Activated naive CD8-positive, alpha-beta T cell (primary cell): ENCODE results near the gene CFAP97D2.
"Not testable (repeated sequence)": the region's sequence is repeated elsewhere in the genome, so short reads cannot be mapped to it uniquely, and the experiment has no call there.

Source experiments
- H3K27ac Mint-ChIP-seq: one replicate; pipeline ENCODE4 v1.8.0; 2021; ENCODE audit warnings: mixed read lengths
- H3K27me3 Mint-ChIP-seq: one replicate; pipeline ENCODE4 v1.8.0; 2021; ENCODE audit warnings: mixed read lengths
- H3K36me3 Mint-ChIP-seq: one replicate; pipeline ENCODE4 v1.8.0; 2021; ENCODE audit warnings: mixed read lengths
- H3K4me1 Mint-ChIP-seq: one replicate; pipeline ENCODE4 v1.8.0; 2021; ENCODE audit warnings: low read depth, mixed read lengths
- H3K4me3 Mint-ChIP-seq: one replicate; pipeline ENCODE4 v1.8.0; 2021; ENCODE audit warnings: mild to moderate bottlenecking, mixed read lengths
- H3K9me3 Mint-ChIP-seq: one replicate; pipeline ENCODE4 v1.8.0; 2021; ENCODE audit warnings: low read depth, mixed read lengths

CFAP97D2 gene

DNA sequence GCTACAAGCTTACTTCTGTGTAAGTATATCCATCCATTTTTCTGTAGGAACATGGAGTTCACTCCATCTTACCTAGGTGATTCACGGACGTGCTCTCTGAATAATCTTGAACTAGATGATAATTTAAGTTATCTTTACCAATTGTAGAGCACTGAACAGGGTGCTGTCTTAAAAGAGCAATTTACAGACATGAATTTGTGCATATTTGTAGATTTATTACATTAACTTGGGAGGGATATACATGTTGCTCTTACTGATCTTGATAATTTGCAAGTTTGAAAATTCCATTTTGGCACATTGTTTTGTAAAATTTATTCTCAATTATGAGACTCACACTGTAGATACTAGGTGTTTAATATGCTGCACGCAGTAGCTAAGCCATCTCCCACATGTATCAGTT lies 64.9 kb downstream of the CFAP97D2 start:
- H3K36me3 Mint-ChIP-seq = peaks cover 17% of the 10 kb centered on the region

DNA sequence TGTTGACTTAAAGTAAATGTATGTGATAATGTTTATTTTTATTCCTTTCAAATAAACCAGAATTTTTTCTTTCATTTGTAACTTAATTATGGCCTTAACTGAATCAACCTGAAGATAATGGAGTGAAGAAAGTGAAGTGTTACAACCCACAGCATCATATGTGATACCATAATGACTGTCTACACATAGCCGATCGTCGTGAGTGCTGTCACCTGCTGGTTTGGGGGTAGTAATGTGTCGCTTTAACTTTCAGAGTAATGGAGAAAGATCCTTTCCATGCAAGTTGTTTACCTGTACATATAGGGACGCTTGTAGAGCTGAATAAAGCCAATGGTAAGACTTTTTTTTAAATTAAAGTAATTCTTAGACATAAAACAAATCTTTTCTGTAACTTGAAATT lies 65.6 kb downstream of the CFAP97D2 start:
- Mint-ChIP-seq H3K4me1 (peaks cover 10% of the 10 kb centered on the region), H3K27ac (no peak overlapping the region), H3K36me3 (peaks cover 15% of the 10 kb centered on the region)

More for the DNA sequence above, 64.9 kb downstream of the CFAP97D2 start:
- H3K4me3 Mint-ChIP-seq = no peak overlapping the region
- H3K4me1 Mint-ChIP-seq = peaks cover 11% of the 10 kb centered on the region
- no peaks in the 10 kb centered on the region for H3K9me3 Mint-ChIP-seq
- H3K27me3 Mint-ChIP-seq = no peaks in the 10 kb centered on the region
- H3K27ac Mint-ChIP-seq = no peak overlapping the region

DNA sequence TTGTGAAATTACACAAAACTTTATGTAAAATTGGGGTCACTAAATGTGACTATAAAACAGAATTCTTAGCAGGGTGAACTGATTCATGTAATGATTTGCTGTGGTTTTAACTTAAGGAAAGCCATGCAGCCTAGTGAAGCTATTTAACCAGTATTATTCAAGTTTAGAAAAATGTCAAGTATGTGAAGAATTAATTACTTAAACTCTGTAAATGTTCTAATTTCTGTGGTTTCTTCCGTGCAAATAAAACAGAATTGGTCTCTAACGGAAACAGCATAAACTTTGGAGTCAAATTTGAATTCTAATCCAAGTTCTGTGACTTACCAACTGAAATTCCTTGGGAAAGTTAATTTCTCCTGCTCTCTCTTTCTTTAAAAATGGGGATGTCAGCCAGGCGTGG lies 69.0 kb downstream of the CFAP97D2 start:
- H3K27me3 Mint-ChIP-seq = no peaks in the 10 kb centered on the region
- H3K4me3 Mint-ChIP-seq = no peak overlapping the region
- H3K9me3 Mint-ChIP-seq = no peaks in the 10 kb centered on the region
- peaks cover 4% of the 10 kb centered on the region for H3K4me1 Mint-ChIP-seq
- H3K36me3 Mint-ChIP-seq = peaks cover 12% of the 10 kb centered on the region
- no peak overlapping the region for H3K27ac Mint-ChIP-seq

More for the DNA sequence above, 65.6 kb downstream of the CFAP97D2 start:
- Mint-ChIP-seq H3K4me3 (no peak overlapping the region), H3K27me3 (no peaks in the 10 kb centered on the region), H3K9me3 (no peaks in the 10 kb centered on the region)

DNA sequence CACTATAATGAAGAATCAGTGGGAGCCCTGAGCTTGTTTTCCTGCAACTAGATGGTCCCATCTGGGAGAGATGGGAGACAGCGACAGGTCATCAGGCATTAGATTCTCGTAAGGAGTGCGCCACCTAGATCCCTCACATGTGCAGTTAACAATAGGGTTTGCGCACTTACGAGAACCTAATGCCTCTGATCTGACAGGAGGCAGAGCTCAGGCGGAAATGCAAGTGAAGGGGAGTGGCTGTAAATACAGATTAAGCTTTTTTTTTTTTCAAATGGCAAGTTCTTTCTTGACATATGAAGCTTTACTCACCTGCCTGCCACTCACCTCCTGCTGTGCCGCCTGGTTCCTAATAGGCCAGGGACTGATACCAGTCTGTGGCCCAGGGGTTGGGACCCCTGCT lies 70.0 kb downstream of the CFAP97D2 start:
- no peaks in the 10 kb centered on the region for H3K27me3 Mint-ChIP-seq
- peaks cover 2% of the 10 kb centered on the region for H3K4me1 Mint-ChIP-seq
- no peak overlapping the region for H3K27ac Mint-ChIP-seq
- H3K36me3 Mint-ChIP-seq = peaks cover 9% of the 10 kb centered on the region
- H3K4me3 Mint-ChIP-seq = no peak overlapping the region
- H3K9me3 Mint-ChIP-seq = no peaks in the 10 kb centered on the region

DNA sequence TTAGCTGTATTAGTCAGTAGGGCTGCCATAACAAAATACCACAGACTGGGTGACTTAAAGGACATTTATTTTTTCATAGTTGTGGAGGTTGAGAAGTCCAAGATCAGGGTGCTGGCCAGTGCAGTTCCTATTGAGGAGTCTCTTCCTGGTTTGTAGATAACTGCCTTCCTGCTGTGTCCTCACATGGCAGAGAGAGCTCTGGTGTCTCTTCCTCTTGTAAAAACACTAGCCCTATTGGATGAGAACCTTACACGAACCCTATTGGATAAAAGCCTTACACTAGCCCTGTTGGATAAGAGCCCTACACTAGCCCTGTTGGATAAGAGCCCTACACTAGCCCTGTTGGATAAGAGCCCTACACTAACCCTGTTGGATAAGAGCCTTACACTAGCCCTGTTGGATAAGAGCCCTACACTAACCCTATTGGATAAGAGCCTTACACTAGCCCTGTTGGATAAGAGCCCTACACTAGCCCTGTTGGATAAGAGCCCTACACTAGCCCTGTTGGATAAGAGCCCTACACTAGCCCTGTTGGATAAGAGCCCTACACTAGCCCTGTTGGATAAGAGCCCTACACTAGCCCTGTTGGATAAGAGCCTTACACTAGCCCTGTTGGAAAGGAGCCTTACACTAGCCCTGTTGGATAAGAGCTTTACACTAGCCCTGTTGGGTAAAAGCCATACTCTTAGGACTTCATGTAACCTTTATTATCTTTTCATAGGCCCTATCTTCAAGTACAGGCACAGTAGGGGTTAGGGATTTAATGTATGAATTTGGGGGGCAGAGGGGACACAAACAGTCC lies 72.8 kb downstream of the CFAP97D2 start:
- H3K9me3 Mint-ChIP-seq, H3K4me3 Mint-ChIP-seq, H3K27ac Mint-ChIP-seq, H3K27me3 Mint-ChIP-seq, H3K36me3 Mint-ChIP-seq, H3K4me1 Mint-ChIP-seq: not testable (repeated sequence)

DNA sequence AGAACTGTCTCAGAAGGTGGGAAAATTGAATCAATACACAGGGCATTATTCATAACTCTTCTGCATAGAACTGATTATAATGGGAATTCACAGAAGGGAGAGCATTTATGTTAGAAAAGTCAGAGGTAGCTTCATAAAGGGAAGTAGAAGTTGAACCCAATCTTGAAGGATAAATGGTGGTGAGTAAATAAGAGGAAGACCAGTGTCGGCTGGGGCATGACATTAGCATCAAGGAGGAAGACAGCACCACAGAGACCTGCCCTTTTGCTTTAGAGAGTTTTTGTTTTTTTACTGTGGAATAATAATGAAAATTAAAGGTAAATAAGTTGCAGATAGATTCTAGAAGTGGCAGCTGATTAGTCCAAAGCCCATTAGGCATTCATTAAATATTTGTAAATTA lies 77.5 kb downstream of the CFAP97D2 start:
- Mint-ChIP-seq H3K27ac (no peak overlapping the region), H3K36me3 (peaks cover 12% of the 10 kb centered on the region)

DNA sequence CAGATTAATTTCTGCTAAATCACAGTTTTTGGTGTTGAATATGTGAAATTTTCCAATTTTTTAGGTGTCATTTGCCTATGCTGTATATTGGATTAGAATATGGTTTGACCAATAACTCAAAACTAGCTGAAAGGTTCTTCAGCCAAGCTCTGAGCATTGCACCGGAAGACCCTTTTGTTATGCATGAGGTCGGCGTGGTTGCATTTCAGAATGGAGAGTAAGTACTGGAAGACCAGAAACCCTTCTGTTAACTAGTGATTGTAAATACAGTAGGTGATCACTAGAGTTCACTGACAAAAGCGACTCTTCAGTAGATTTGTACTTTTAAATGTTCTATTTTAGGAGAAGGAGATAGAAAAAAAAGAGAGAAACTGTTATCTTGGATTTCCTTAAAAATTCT lies 78.0 kb downstream of the CFAP97D2 start:
- Mint-ChIP-seq H3K4me3 (no peak overlapping the region), H3K27ac (no peak overlapping the region), H3K9me3 (no peaks in the 10 kb centered on the region), H3K36me3 (peaks cover 12% of the 10 kb centered on the region), H3K4me1 (no peaks in the 10 kb centered on the region), H3K27me3 (no peaks in the 10 kb centered on the region)

More for the DNA sequence above, 77.5 kb downstream of the CFAP97D2 start:
- H3K9me3 Mint-ChIP-seq = no peaks in the 10 kb centered on the region
- no peaks in the 10 kb centered on the region for H3K27me3 Mint-ChIP-seq
- H3K4me1 Mint-ChIP-seq = no peaks in the 10 kb centered on the region
- no peak overlapping the region for H3K4me3 Mint-ChIP-seq

DNA sequence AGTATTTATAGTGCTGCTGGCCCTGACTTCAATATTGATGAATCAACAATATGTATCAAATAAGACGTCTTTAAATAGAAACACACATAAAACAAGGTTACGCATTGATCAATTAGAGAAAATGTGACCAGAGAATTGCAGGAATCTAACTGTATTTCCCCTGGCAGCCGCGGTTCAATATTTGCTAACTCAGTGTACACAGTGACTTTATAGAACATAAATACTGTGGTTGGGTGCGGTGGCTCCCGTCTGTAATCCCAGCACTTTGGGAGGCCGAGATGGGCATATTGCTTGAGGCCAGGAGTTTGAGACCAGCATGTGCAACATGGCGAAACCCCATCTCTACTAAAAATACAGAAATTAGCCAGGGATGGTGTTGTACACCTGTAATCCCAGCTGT lies 79.5 kb downstream of the CFAP97D2 start:
- Mint-ChIP-seq H3K27ac (no peak overlapping the region), H3K36me3 (peaks cover 16% of the 10 kb centered on the region), H3K9me3 (no peaks in the 10 kb centered on the region), H3K27me3 (no peaks in the 10 kb centered on the region), H3K4me3 (no peak overlapping the region), H3K4me1 (peaks cover 15% of the 10 kb centered on the region)

DNA sequence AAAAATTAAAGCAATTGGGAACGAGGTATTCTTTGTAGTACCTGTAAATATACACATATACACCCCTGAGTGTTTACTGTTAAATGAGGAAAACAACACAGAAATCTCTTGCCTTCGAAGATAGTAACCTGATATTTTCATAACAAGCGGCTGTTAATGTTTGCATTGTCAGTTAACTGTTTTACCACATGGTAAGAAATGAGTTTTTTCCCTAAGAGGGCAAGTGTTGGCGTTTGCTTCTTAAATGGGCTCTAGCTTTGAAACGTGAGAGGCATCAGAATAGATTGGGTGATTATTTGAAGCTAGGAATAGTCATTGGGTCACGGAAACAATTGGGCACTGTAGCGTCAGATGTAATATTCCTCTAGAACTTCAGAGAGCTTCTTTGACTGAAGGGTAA lies 80.3 kb downstream of the CFAP97D2 start:
- Mint-ChIP-seq H3K4me1 (peaks cover 18% of the 10 kb centered on the region), H3K9me3 (no peaks in the 10 kb centered on the region), H3K36me3 (peaks cover 19% of the 10 kb centered on the region), H3K27me3 (no peaks in the 10 kb centered on the region), H3K27ac (no peak overlapping the region), H3K4me3 (no peak overlapping the region)

DNA sequence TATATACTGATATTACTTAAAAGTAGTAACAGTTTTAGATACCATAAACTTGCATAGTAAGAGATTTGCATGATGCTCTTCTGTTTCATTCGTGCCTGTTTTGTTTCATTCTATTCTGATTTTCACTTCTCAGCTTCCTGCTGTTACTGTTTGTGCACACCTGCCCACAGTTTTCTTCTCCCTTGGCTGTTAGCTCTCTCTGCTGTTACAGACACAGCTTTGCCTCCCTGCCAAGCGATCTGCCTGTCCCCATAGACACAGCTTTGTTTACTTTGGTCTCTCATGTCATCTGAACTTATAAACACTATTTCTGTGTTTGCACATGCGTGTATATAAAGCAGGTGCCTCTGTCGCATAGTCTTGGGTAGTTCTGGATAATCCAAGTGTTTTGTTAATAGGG lies 80.9 kb downstream of the CFAP97D2 start:
- H3K27ac Mint-ChIP-seq = no peak overlapping the region
- H3K9me3 Mint-ChIP-seq = no peaks in the 10 kb centered on the region
- H3K27me3 Mint-ChIP-seq = no peaks in the 10 kb centered on the region
- no peak overlapping the region for H3K4me3 Mint-ChIP-seq
- peaks cover 18% of the 10 kb centered on the region for H3K36me3 Mint-ChIP-seq
- peaks cover 20% of the 10 kb centered on the region for H3K4me1 Mint-ChIP-seq

DNA sequence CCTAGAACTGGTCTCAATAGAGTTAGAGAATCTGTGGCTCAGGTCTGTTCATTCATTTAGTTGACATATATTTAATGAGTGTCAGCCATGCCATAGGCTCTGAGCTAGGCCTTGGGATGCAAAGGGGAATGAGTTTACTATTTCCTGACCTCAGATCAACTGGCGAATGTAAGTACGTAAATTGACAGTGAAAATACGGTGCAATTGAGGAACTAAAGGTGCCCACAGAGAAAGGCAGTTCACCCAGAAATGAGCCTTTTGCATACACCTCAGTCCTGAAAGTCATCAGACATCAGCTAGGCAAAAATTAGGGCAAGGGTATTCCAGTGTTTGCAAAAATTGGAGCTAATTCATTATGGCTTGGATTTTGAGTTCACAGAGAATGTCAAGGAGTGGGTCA lies 81.8 kb downstream of the CFAP97D2 start:
- Mint-ChIP-seq H3K4me3 (no peak overlapping the region), H3K4me1 (peaks cover 22% of the 10 kb centered on the region), H3K36me3 (peaks cover 20% of the 10 kb centered on the region), H3K9me3 (no peaks in the 10 kb centered on the region), H3K27me3 (no peaks in the 10 kb centered on the region), H3K27ac (no peak overlapping the region)

DNA sequence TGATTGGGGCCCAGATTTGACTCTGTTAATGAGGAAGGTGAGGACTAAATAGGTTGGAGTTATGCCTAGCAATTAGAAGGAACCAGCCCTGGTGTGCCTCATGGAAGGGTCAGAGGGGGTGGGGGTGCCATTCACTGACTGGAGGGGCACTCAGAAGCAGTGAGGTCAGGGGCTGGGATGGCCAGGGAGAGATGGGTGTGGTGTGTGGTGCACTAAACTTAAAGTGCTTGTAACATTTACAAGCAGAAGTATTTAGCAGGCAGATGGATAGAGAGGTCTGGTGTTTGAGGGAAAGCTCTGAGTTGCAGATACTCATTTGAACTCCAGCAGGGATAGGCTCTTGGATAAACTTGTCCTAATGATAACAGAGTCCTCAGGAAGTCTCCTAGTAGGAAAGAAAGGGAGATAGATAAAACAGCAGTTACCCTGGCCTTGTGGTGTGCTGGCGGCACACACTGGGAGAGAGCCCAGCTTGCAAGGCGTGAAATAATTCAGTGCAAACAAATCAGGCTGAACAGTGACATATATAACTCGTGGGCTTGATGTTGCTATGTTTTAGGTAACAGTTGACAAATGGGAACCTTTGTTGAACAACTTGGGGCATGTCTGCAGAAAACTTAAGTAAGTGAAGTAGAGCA lies 82.4 kb downstream of the CFAP97D2 start:
- H3K4me1 Mint-ChIP-seq = peaks cover 22% of the 10 kb centered on the region
- H3K36me3 Mint-ChIP-seq = peaks cover 18% of the 10 kb centered on the region
- H3K27me3 Mint-ChIP-seq = no peaks in the 10 kb centered on the region
- no peak overlapping the region for H3K4me3 Mint-ChIP-seq
- H3K27ac Mint-ChIP-seq = no peak overlapping the region
- no peaks in the 10 kb centered on the region for H3K9me3 Mint-ChIP-seq

DNA sequence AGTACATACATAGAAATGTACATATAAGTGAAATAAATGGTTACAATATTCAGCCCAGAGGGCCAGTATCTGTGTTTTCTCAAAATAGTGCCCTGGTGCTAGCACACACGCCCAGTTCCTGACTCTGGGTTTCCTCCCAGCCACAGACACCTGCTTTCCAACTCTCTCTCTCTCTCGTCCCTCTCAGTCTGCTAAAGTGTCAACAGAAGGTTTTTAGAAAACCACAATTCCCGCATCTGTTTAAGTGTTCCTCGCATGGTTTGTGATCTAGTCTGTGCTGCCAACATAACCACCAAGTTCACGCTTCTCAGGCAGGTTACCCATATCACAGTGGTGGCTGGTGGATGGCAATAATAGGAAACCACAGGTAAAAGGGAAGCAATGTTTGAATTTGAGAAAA lies 84.5 kb downstream of the CFAP97D2 start:
- peaks cover 29% of the 10 kb centered on the region for H3K4me1 Mint-ChIP-seq
- H3K9me3 Mint-ChIP-seq = no peaks in the 10 kb centered on the region
- no peaks in the 10 kb centered on the region for H3K27me3 Mint-ChIP-seq
- peak overlapping the region; percentile 61 for H3K27ac Mint-ChIP-seq
- peaks cover 21% of the 10 kb centered on the region for H3K36me3 Mint-ChIP-seq
- peak overlapping the region; percentile 59 for H3K4me3 Mint-ChIP-seq

DNA sequence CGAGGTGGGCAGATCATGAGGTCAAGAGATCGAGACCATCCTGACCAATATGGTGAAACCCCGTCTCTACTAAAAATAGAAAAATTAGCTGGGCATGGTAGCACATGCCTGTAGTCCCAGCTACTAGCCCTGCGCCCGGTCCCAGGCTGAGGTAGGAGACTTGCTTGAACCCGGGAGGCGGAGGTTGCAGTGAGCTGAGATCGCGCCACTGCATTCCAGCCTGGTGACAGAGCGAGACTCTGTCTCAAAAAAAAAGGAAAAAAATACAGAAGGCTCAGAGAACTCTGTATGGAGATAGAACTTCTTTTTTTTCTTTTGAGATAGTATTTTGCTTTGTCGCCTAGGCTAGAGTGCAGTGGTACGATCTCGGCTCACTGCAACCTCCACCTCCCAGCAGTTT lies 85.3 kb downstream of the CFAP97D2 start:
- H3K27ac Mint-ChIP-seq, H3K4me3 Mint-ChIP-seq, H3K9me3 Mint-ChIP-seq, H3K27me3 Mint-ChIP-seq: not testable (repeated sequence)
- H3K4me1 Mint-ChIP-seq = peaks cover 35% of the 10 kb centered on the region
- H3K36me3 Mint-ChIP-seq = peaks cover 24% of the 10 kb centered on the region

DNA sequence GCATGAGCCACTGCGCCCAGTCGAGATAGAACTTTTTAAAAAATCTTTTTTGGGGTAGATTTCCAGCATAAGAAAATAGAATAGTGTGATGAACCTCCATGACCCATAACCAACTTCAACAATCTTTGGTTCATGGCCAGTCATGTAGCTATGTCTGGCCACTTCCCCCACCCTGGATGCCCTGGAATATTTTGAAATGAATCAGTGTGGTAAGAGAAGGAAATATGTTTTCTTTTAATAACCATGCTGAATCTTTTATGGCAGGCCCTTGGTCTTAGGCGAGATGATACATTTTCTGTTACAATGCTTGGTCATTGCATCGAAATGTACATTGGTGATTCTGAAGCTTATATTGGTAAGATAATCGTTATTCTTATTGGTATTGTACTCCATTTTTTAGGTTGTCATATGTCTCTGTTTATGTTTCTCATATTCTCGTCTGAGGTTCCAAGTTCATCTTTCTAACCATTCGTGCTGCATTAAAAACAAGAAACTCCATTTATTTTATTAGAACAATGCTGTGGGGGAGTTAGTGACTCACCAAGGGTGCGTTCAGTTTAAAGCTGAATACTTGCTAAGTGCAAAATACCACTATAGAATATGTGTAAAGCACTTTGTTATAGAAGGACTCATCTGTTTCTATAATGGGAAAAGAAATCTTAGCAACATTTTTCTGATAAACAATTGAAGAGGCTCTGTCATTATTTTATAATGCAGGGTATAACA lies 86.0 kb downstream of the CFAP97D2 start:
- peaks cover 36% of the 10 kb centered on the region for H3K4me1 Mint-ChIP-seq
- no peak overlapping the region for H3K27ac Mint-ChIP-seq
- no peak overlapping the region for H3K4me3 Mint-ChIP-seq

More for the DNA sequence above, 86.0 kb downstream of the CFAP97D2 start:
- Mint-ChIP-seq H3K27me3 (no peaks in the 10 kb centered on the region), H3K36me3 (peaks cover 24% of the 10 kb centered on the region), H3K9me3 (no peaks in the 10 kb centered on the region)
